HCT116 (cell line): Measurements from ENCODE around the gene WDR93. TPM values are rescaled to one million over a fixed set of nuclear protein-coding genes. Genes with fewer than 3 reads are reported as not detected.

ENCODE experiments used
- ATAC-seq: fragments of 200-7000 bp; cut with Tn5 transposase; 2 replicates; pipeline ENCODE4 v1.9.1; 2020; ENCODE audit warnings: mild to moderate bottlenecking, moderate library complexity
- BruUV-seq: library from RNA; stranded (reverse); fragments of 400-500 nt; replicated peaks from 2 replicates; lab custom pipeline; 2021; lab: Mats Ljungman, UMichigan
- CTCF ChIA-PET: fragments of 300-600 bp; sonication (Branson Sonifier 250); formaldehyde crosslinking; loops from one replicate; lab custom pipeline; 2021; ENCODE audit warnings: antibody characterized with exemption; lab: Charles Lee
- POLR2A ChIA-PET: fragments of 300-600, 350-600 bp; sonication (Branson Sonifier 250); formaldehyde crosslinking; loops from one replicate; lab custom pipeline; 2021; ENCODE audit warnings: antibody characterized with exemption; lab: Charles Lee
- RAD21 ChIA-PET, 2 experiments: fragments of 300-600 bp; sonication (Branson Sonifier 250); formaldehyde crosslinking; loops; one replicate each; lab custom pipeline; 2023; ENCODE audit warnings: low total read pairs in 2 of 2; ENCODE audit not compliant: uncharacterized antibody in 2 of 2, unreplicated experiment in 2 of 2, low non-redundant PET in 1 of 2; lab: Charles Lee
- DNase-seq: peaks from one replicate; pipeline ENCODE4 v3.0.0-alpha.2; 2010; ENCODE audit warnings: low read depth, low spot score
- H2AFZ ChIP-seq: fragments of 200-600 bp; shearing (Covaris generic), sonication (generic); 2 replicates; pipeline ENCODE4 v1.6.1; 2017; ENCODE audit warnings: low read depth, mixed run types, mixed read lengths, antibody characterized with exemption, low read length; ENCODE audit not compliant: poor library complexity, severe bottlenecking
- H3K27ac ChIP-seq: 2 replicates; pipeline ENCODE4 v1.5.1; 2012; ENCODE audit warnings: low read depth, low read length
- H3K27me3 ChIP-seq: fragments of 200-600 bp; sonication (generic); 2 replicates; pipeline ENCODE4 v1.6.1; 2016; ENCODE audit warnings: mixed run types, low read length, mixed read lengths; ENCODE audit not compliant: insufficient read depth
- H3K36me3 ChIP-seq, 2 experiments: fragments of 200-500 bp in 1 of 2; fragments of 200-600 bp in 1 of 2; sonication (Bioruptor generic) in 1 of 2; sonication (generic) in 1 of 2; 2 replicates each; pipeline versions ENCODE4 v1.5.1 to v1.6.1; 2014 to 2016; ENCODE audit warnings: low read length in 2 of 2, inconsistent platforms in 1 of 2, mixed read lengths in 1 of 2, mixed run types in 1 of 2; ENCODE audit not compliant: insufficient read depth in 2 of 2, control insufficient read depth in 1 of 2
- H3K4me1 ChIP-seq, 2 experiments: fragments of 200-600 bp in 1 of 2; sonication (generic) in 1 of 2; 2 replicates each; pipeline versions ENCODE4 v1.5.1 to v1.6.1; 2012 to 2017; ENCODE audit warnings: low read length in 2 of 2, inconsistent platforms in 1 of 2, mild to moderate bottlenecking in 1 of 2, mixed read lengths in 1 of 2, mixed run types in 1 of 2, moderate library complexity in 1 of 2; ENCODE audit not compliant: insufficient read depth in 2 of 2, control insufficient read depth in 1 of 2
- H3K4me2 ChIP-seq: fragments of 200-600 bp; sonication (generic); 2 replicates; pipeline ENCODE4 v1.6.1; 2017; ENCODE audit warnings: mixed run types, low read length, mixed read lengths
- H3K4me3 ChIP-seq, 2 experiments: fragments of 200-600 bp in 1 of 2; sonication (generic) in 1 of 2; replicated peaks in 1 of 2; 2 replicates each; pipeline ENCODE4 v1.5.1; 2011 to 2016; ENCODE audit warnings: low read length in 2 of 2, control low read depth in 1 of 2, low read depth in 1 of 2, mild to moderate bottlenecking in 1 of 2, mixed read lengths in 1 of 2, mixed run types in 1 of 2
- H3K79me2 ChIP-seq: fragments of 200-600 bp; sonication (generic); 2 replicates; pipeline ENCODE4 v1.6.1; 2017; ENCODE audit warnings: mild to moderate bottlenecking, mixed run types, low read length, moderate library complexity, mixed read lengths; ENCODE audit not compliant: insufficient read depth
- H3K9ac ChIP-seq: fragments of 200-600 bp; sonication (generic); 2 replicates; pipeline ENCODE4 v1.6.1; 2016; ENCODE audit warnings: low read length, mixed read lengths
- H3K9me2 ChIP-seq: fragments of 200-600 bp; sonication (generic), shearing (Covaris generic); 2 replicates; pipeline ENCODE4 v1.6.1; 2017; ENCODE audit warnings: mixed run types, mild to moderate bottlenecking, moderate library complexity; ENCODE audit not compliant: insufficient read depth
- H3K9me3 ChIP-seq, 2 experiments: fragments of 200-500 bp in 1 of 2; fragments of 200-600 bp in 1 of 2; sonication (Bioruptor generic) in 1 of 2; sonication (generic) in 1 of 2; 2 replicates each; pipeline ENCODE4 v1.6.1; 2014 to 2017; ENCODE audit warnings: low read length in 2 of 2, mixed read lengths in 2 of 2, inconsistent platforms in 1 of 2, low read depth in 1 of 2, mild to moderate bottlenecking in 1 of 2, mixed run types in 1 of 2, moderate library complexity in 1 of 2; ENCODE audit not compliant: control insufficient read depth in 1 of 2, insufficient read depth in 1 of 2
- H4K20me1 ChIP-seq: fragments of 200-600 bp; sonication (generic), shearing (Covaris generic); 2 replicates; pipeline ENCODE4 v1.6.1; 2017; ENCODE audit warnings: mixed run types, mild to moderate bottlenecking, moderate library complexity; ENCODE audit not compliant: insufficient read depth
- ELF1 ChIP-seq: IDR thresholded peaks from 2 replicates; pipeline ENCODE4 v1.6.1; 2012; ENCODE audit warnings: low read depth, borderline replicate concordance
- EZH2 ChIP-seq: fragments of 200-600 bp; sonication (generic); IDR thresholded peaks from 2 replicates; pipeline ENCODE4 v1.6.1; 2017; ENCODE audit warnings: antibody characterized with exemption, mixed run types
- EZH2phosphoT487 ChIP-seq: fragments of 200-600 bp; IDR thresholded peaks from 2 replicates; pipeline ENCODE4 v1.6.1; 2018; ENCODE audit warnings: antibody characterized with exemption, borderline replicate concordance
- YY1 ChIP-seq: IDR thresholded peaks from 2 replicates; pipeline ENCODE4 v1.6.1; 2011; ENCODE audit warnings: low read length, low read depth, moderate library complexity, mild to moderate bottlenecking; ENCODE audit not compliant: insufficient replicate concordance; ENCODE audit errors: extremely low read depth
- intact Hi-C: fragments of 100-400 bp; cut with micrococcal nuclease; formaldehyde crosslinking; loops from 2 replicates; pipeline ENCODE4 v1.10.0; 2022
- total RNA-seq: library from RNA; stranded (reverse); gene quantifications from one replicate; pipeline ENCODE4 v1.2.1, GENCODE V29; 2021; ENCODE audit not compliant: unreplicated experiment
- TF ChIP-seq, protein P1 (sequence below): IDR thresholded peaks from 2 replicates; pipeline ENCODE4 v1.6.1; 2012; ENCODE audit warnings: low read depth
- TF ChIP-seq, protein P2 (sequence below): IDR thresholded peaks from 2 replicates; pipeline ENCODE4 v1.6.1; 2012

The WDR93 gene
- total RNA-seq, 1 experiment from 2014 or later, result 0.42 TPM

DNA sequence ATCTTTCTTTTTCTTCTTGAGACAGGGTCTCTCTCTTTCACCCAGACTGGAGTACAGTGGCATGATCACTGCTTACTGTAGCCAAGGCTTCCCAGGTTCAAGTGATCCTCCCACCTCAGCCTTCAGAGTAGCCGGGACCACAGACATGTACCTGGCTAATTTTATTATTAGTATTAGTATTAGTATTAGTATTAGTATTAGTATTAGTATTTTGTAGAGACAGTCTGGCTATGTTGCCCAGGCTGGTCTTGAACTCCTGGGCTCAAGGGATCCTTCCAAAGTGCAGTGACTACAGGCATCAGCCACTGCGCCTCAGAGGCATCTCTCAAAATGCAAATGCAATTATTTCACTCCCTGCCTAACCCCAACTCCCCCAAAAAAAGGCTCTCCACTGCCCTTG lies 37.0 kb upstream of the WDR93 start:
- no peaks in the 10 kb centered on the region for H3K27me3 ChIP-seq
- no peaks in the 10 kb centered on the region for H3K36me3 ChIP-seq
- no peak overlapping the region for H2AFZ ChIP-seq
- BruUV-seq, result no TSS peak
- ChIA-PET CTCF (no interaction called here), RAD21 (no interaction called here), POLR2A (no interaction called here)
- no peak for DNase-seq
- H3K9me2 ChIP-seq, result no peaks in the 10 kb centered on the region
- intact Hi-C loops, result no loop called here
- no peak overlapping the region for H3K27ac ChIP-seq
- H4K20me1 ChIP-seq, result no peaks in the 10 kb centered on the region
- no peak for ATAC-seq
- no peaks in the 10 kb centered on the region for H3K4me1 ChIP-seq
- H3K9ac ChIP-seq, result no peak overlapping the region
- H3K4me2 ChIP-seq, result no peak overlapping the region
- no peak overlapping the region for H3K4me3 ChIP-seq
- no peaks in the 10 kb centered on the region for H3K79me2 ChIP-seq
- TF ChIP-seq, protein P1, sequence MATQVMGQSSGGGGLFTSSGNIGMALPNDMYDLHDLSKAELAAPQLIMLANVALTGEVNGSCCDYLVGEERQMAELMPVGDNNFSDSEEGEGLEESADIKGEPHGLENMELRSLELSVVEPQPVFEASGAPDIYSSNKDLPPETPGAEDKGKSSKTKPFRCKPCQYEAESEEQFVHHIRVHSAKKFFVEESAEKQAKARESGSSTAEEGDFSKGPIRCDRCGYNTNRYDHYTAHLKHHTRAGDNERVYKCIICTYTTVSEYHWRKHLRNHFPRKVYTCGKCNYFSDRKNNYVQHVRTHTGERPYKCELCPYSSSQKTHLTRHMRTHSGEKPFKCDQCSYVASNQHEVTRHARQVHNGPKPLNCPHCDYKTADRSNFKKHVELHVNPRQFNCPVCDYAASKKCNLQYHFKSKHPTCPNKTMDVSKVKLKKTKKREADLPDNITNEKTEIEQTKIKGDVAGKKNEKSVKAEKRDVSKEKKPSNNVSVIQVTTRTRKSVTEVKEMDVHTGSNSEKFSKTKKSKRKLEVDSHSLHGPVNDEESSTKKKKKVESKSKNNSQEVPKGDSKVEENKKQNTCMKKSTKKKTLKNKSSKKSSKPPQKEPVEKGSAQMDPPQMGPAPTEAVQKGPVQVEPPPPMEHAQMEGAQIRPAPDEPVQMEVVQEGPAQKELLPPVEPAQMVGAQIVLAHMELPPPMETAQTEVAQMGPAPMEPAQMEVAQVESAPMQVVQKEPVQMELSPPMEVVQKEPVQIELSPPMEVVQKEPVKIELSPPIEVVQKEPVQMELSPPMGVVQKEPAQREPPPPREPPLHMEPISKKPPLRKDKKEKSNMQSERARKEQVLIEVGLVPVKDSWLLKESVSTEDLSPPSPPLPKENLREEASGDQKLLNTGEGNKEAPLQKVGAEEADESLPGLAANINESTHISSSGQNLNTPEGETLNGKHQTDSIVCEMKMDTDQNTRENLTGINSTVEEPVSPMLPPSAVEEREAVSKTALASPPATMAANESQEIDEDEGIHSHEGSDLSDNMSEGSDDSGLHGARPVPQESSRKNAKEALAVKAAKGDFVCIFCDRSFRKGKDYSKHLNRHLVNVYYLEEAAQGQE, result no peak
- TF ChIP-seq EZH2phosphoT487, result no peak
- no peak for TF ChIP-seq YY1
- no peak for TF ChIP-seq ELF1
- TF ChIP-seq EZH2, result no peak
- TF ChIP-seq, protein P2, sequence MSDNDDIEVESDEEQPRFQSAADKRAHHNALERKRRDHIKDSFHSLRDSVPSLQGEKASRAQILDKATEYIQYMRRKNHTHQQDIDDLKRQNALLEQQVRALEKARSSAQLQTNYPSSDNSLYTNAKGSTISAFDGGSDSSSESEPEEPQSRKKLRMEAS, result no peak
- no peaks in the 10 kb centered on the region for H3K9me3 ChIP-seq
